ENCODE measurements around the gene GTF3C5.

- no peak for TF ChIP-seq POLR2A (IDR thresholded peaks at IDR 0.05; ENCODE audit: low read length)
- no peak for TF ChIP-seq GATA1 (IDR thresholded peaks at IDR 0.05; ENCODE audit: low read depth, low read length)
These were observed 41.8 kb upstream of the GTF3C5 start for GRCh38 chr9:132989014-132989310.

Measured in erythroblast (primary cell).